ENCODE results near the gene ZNF664.

The ZNF664 gene

DNA sequence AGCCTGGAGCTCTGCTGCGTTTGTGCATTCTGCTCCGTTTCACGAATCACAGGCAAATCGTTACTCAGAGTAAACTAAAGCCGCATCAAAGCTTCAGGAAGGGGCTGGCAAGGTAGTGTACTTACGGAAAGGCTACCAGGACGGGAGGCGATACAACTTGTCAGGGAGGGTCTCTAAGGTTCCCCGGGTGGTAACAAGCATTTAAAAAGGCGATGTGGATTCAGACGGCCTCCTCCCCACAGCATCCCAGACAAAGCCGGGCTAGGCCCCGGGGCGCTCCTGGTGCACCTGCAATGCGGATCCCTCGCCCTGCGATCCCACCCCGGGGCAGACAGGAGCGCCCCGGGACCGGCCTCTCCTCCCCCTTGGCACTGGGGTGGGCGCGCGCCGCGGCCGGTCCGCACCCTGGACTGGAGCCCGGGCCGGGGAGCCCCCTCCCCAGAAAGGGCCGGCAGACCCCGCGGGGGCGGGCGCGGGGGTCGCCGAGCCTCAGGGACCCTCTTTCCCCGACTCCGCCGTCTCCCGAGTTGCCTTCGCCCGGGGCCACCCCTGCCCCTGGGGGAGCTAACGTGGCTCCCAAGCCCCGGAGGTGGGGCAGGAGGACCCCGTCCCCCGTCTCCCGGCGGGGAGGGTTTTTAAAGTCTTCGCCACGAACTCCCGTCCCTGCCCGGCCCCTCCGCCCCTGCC is 1.1 kb upstream of the ZNF664 start:
- no CpG with 5 or more reads among the region's 55 CpGs for WGBS (ENCODE audit: extremely low coverage, insufficient coverage, insufficient read length)

DNA sequence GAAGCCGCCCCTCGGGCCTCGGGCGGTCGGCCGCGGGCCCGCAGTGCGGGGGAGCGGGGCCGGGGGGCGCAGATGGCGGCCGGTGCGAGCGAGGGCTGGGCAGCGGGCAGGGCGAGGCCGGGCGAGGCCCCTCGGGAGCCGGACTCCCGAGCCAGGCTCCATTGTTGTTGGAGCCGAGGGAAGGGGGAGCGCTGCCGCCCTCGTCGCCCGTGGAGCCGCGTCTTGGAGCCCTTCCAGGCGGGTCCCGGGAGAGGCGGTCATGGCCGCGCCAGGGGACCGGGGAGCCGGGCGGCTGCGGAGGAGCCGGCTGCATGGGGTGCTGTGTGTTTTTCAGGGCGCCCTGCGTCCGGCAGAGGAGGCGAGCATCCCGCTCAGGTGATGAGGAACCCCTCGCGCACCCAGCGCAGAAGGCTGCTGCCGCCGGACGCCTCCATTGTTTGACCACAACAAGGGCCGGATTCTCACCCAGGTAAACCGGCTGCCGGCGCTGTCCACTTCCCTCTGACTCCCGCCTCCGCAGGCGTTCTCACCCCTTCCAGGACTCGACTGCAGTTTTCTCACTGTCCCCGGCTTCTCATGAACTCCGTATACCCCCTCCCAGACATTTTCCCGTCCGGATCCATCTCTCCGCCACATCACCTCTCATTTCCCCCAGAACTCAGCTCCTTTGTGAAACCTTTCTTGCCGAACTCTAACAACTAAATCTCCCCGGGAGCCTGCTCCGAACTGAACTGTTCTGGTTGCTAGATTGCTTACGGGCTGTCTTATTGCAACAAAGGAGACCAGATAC is 732 bp downstream of the ZNF664 start:
- H3K9ac ChIP-seq (ENCODE audit: low read length), result peak overlapping the region; percentile 87
- H3K9me3 ChIP-seq (ENCODE audit: insufficient read depth, low read depth, low read length), result no peaks in the 10 kb centered on the region
- H3K23ac ChIP-seq (ENCODE audit: low read length), result no peak overlapping the region
- peak overlapping the region; percentile 85 for H3K14ac ChIP-seq (ENCODE audit: low read length)
- no CpG with 5 or more reads among the region's 69 CpGs for WGBS (ENCODE audit: extremely low coverage, insufficient coverage, insufficient read length)
- no peak overlapping the region for H2AK5ac ChIP-seq (ENCODE audit: low read length)
- peak overlapping the region; percentile 82 for H4K91ac ChIP-seq (ENCODE audit: low read depth, low read length)
- peak overlapping the region; percentile 40 for H4K12ac ChIP-seq (ENCODE audit: low read depth, low read length)
- H3K27ac ChIP-seq (ENCODE audit: low read depth, low read length), result peak overlapping the region; percentile 77
- no peaks in the 10 kb centered on the region for H3K4me1 ChIP-seq (ENCODE audit: control insufficient read depth in 1 of 2, insufficient read depth in 2 of 2, low read length in 2 of 2)
- H2AFZ ChIP-seq (ENCODE audit: insufficient read depth, low read length, poor library complexity), result peak overlapping the region; percentile 96
- H3K79me2 ChIP-seq (ENCODE audit: control insufficient read depth, insufficient read depth, low read length, poor library complexity), result peaks cover 10% of the 10 kb centered on the region
- peak overlapping the region; percentile 89 for H2BK5ac ChIP-seq (ENCODE audit: low read depth, low read length, poor library complexity)
- H3K4ac ChIP-seq (ENCODE audit: low read depth, low read length), result peak overlapping the region; percentile 95
- peak overlapping the region; percentile 80 for H4K8ac ChIP-seq (ENCODE audit: low read depth, low read length)
- H3K4me3 ChIP-seq (ENCODE audit: low read depth, low read length), result peak overlapping the region; percentile 85
- H2BK120ac ChIP-seq (ENCODE audit: insufficient read depth, low read length, poor library complexity), result peak overlapping the region; percentile 73
- H3K79me1 ChIP-seq (ENCODE audit: low read length), result peaks cover 10% of the 10 kb centered on the region
- H3K18ac ChIP-seq (ENCODE audit: low read length), result peak overlapping the region; percentile 80
- H3K4me2 ChIP-seq (ENCODE audit: low read length), result peak overlapping the region; percentile 93
- peak; percentile 29 to 41 for DNase-seq
- no peak overlapping the region for H2BK12ac ChIP-seq (ENCODE audit: low read length)
- H3K27me3 ChIP-seq (ENCODE audit: insufficient read depth, low read length), result no peaks in the 10 kb centered on the region
- peaks cover 10% of the 10 kb centered on the region in 2 experiments for H3K36me3 ChIP-seq (ENCODE audit: control insufficient read depth in 1 of 2, insufficient read depth in 2 of 2, low read length in 2 of 2)

More for the DNA sequence above, 1.1 kb upstream of the ZNF664 start:
- Histone ChIP-seq H2BK5ac (ENCODE audit: low read depth, low read length, poor library complexity) (peak overlapping the region; percentile 95), H3K79me1 (ENCODE audit: low read length) (peaks cover 10% of the 10 kb centered on the region), H2BK12ac (ENCODE audit: low read length) (peak overlapping the region; percentile 52), H2AK5ac (ENCODE audit: low read length) (peak overlapping the region; percentile 80), H3K4me1 (ENCODE audit: control insufficient read depth in 1 of 2, insufficient read depth in 2 of 2, low read length in 2 of 2) (no peaks in the 10 kb centered on the region), H3K36me3 (ENCODE audit: control insufficient read depth in 1 of 2, insufficient read depth in 2 of 2, low read length in 2 of 2) (peaks cover 8 to 10% of the 10 kb centered on the region in 2 experiments), H3K79me2 (ENCODE audit: control insufficient read depth, insufficient read depth, low read length, poor library complexity) (peaks cover 10% of the 10 kb centered on the region), H4K12ac (ENCODE audit: low read depth, low read length) (peak overlapping the region; percentile 84), H3K27ac (ENCODE audit: low read depth, low read length) (peak overlapping the region; percentile 89), H3K27me3 (ENCODE audit: insufficient read depth, low read length) (no peaks in the 10 kb centered on the region), H3K23ac (ENCODE audit: low read length) (no peak overlapping the region), H3K18ac (ENCODE audit: low read length) (peak overlapping the region; percentile 94), H4K8ac (ENCODE audit: low read depth, low read length) (peak overlapping the region; percentile 74), H3K4me2 (ENCODE audit: low read length) (peak overlapping the region; percentile 80), H4K91ac (ENCODE audit: low read depth, low read length) (peak overlapping the region; percentile 96), H3K9me3 (ENCODE audit: insufficient read depth, low read depth, low read length) (no peaks in the 10 kb centered on the region), H3K9ac (ENCODE audit: low read length) (peak overlapping the region; percentile 82), H3K4ac (ENCODE audit: low read depth, low read length) (peak overlapping the region; percentile 90), H3K4me3 (ENCODE audit: low read depth, low read length) (peak overlapping the region; percentile 83), H2BK120ac (ENCODE audit: insufficient read depth, low read length, poor library complexity) (peak overlapping the region; percentile 94), H2AFZ (ENCODE audit: insufficient read depth, low read length, poor library complexity) (peak overlapping the region; percentile 74), H3K14ac (ENCODE audit: low read length) (peak overlapping the region; percentile 87)
- peak; percentile 47 to 64 for DNase-seq

DNA sequence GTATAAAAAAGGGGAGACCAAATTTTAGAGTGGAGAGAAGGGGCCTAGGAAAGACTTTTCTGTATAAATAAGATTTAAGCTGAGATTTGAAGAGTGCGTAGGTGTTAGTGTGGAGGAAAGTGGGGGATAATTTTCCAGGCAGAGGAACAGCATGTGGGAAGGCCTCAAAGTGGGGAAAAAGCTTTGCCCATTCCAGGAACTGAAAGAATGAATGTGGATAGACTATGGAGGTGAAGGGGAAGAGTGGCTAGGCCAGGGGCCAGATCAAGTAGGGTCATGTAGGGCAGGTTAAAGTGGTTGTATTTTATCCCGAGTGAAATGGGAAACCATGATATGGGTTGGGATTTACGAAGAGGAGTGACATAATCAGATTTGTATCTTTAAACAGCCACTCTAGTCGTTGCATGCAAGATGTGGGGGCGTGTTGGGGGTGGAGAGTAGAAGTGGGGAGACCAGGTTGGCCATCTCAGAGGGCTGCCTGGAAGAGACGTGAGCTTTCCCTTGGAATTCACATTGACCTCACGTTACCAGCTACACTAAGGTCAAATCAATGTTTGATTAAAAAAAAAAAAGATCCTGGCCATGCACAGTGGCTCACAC is 3.3 kb downstream of the ZNF664 start:
- no peaks in the 10 kb centered on the region for H3K9me3 ChIP-seq (ENCODE audit: insufficient read depth, low read depth, low read length)
- no peak overlapping the region for H3K4ac ChIP-seq (ENCODE audit: low read depth, low read length)
- peaks cover 10% of the 10 kb centered on the region for H3K79me2 ChIP-seq (ENCODE audit: control insufficient read depth, insufficient read depth, low read length, poor library complexity)
- no peak overlapping the region for H4K8ac ChIP-seq (ENCODE audit: low read depth, low read length)
- H3K18ac ChIP-seq (ENCODE audit: low read length), result no peak overlapping the region
- peaks cover 10% of the 10 kb centered on the region for H3K79me1 ChIP-seq (ENCODE audit: low read length)
- no peak overlapping the region for H2BK5ac ChIP-seq (ENCODE audit: low read depth, low read length, poor library complexity)
- no peak overlapping the region for H2AK5ac ChIP-seq (ENCODE audit: low read length)
- H2BK120ac ChIP-seq (ENCODE audit: insufficient read depth, low read length, poor library complexity), result no peak overlapping the region
- H3K27ac ChIP-seq (ENCODE audit: low read depth, low read length), result no peak overlapping the region
- no peak for DNase-seq
- no peak overlapping the region for H4K12ac ChIP-seq (ENCODE audit: low read depth, low read length)
- no peaks in the 10 kb centered on the region for H3K27me3 ChIP-seq (ENCODE audit: insufficient read depth, low read length)
- H2BK12ac ChIP-seq (ENCODE audit: low read length), result no peak overlapping the region
- WGBS (ENCODE audit: extremely low coverage, insufficient coverage, insufficient read length), result 100% methylated on average over 1 of the region's 7 CpGs
- H3K4me3 ChIP-seq (ENCODE audit: low read depth, low read length), result no peak overlapping the region
- H3K36me3 ChIP-seq (ENCODE audit: control insufficient read depth in 1 of 2, insufficient read depth in 2 of 2, low read length in 2 of 2), result peaks cover 12% of the 10 kb centered on the region in 2 experiments
- no peaks in the 10 kb centered on the region for H3K4me1 ChIP-seq (ENCODE audit: control insufficient read depth in 1 of 2, insufficient read depth in 2 of 2, low read length in 2 of 2)
- no peak overlapping the region for H4K91ac ChIP-seq (ENCODE audit: low read depth, low read length)
- H3K9ac ChIP-seq (ENCODE audit: low read length), result peak overlapping the region; percentile 52
- no peak overlapping the region for H3K14ac ChIP-seq (ENCODE audit: low read length)
- no peak overlapping the region for H3K23ac ChIP-seq (ENCODE audit: low read length)
- no peak overlapping the region for H2AFZ ChIP-seq (ENCODE audit: insufficient read depth, low read length, poor library complexity)
- no peak overlapping the region for H3K4me2 ChIP-seq (ENCODE audit: low read length)

DNA sequence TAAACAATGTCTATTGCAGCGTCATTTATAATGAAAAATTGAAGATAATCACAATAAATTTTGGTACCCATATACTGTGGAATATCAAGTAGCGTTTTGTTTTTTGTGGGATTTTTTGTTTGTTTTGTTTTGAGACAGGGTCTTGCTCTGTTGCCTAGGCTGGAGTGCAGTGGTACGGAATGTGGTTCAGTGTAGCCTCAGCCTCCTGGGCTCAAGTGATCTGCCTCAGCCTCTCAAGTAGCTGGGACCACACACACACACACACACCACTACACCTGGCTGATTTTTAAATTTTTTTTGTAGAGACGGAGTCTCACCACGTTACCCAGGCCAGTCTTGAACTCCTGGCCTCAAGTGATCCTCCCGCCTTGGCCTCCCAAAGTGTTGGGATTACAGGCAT is 6.6 kb downstream of the ZNF664 start:
- no peaks in the 10 kb centered on the region for H3K9me3 ChIP-seq (ENCODE audit: insufficient read depth, low read depth, low read length)
- no peak overlapping the region for H3K18ac ChIP-seq (ENCODE audit: low read length)
- H3K4me1 ChIP-seq (ENCODE audit: control insufficient read depth in 1 of 2, insufficient read depth in 2 of 2, low read length in 2 of 2), result no peaks in the 10 kb centered on the region
- H3K4ac ChIP-seq (ENCODE audit: low read depth, low read length), result no peak overlapping the region
- no peak overlapping the region for H2AK5ac ChIP-seq (ENCODE audit: low read length)
- H3K9ac ChIP-seq (ENCODE audit: low read length), result no peak overlapping the region
- no peaks in the 10 kb centered on the region for H3K79me2 ChIP-seq (ENCODE audit: control insufficient read depth, insufficient read depth, low read length, poor library complexity)
- WGBS (ENCODE audit: extremely low coverage, insufficient coverage, insufficient read length), result no CpG with 5 or more reads among the region's 6 CpGs
- H4K8ac ChIP-seq (ENCODE audit: low read depth, low read length), result no peak overlapping the region
- no peak overlapping the region for H3K14ac ChIP-seq (ENCODE audit: low read length)
- no peaks in the 10 kb centered on the region for H3K27me3 ChIP-seq (ENCODE audit: insufficient read depth, low read length)
- H3K4me2 ChIP-seq (ENCODE audit: low read length), result no peak overlapping the region
- no peaks in the 10 kb centered on the region for H3K79me1 ChIP-seq (ENCODE audit: low read length)
- no peak overlapping the region for H4K91ac ChIP-seq (ENCODE audit: low read depth, low read length)
- H4K12ac ChIP-seq (ENCODE audit: low read depth, low read length), result no peak overlapping the region
- no peak overlapping the region for H2BK12ac ChIP-seq (ENCODE audit: low read length)
- no peak for DNase-seq
- no peak overlapping the region for H2BK5ac ChIP-seq (ENCODE audit: low read depth, low read length, poor library complexity)
- no peak overlapping the region for H3K4me3 ChIP-seq (ENCODE audit: low read depth, low read length)
- H3K36me3 ChIP-seq (ENCODE audit: control insufficient read depth in 1 of 2, insufficient read depth in 2 of 2, low read length in 2 of 2), result peaks cover 16 to 23% of the 10 kb centered on the region in 2 experiments
- no peak overlapping the region for H2AFZ ChIP-seq (ENCODE audit: insufficient read depth, low read length, poor library complexity)
- H3K23ac ChIP-seq (ENCODE audit: low read length), result no peak overlapping the region
- no peak overlapping the region for H2BK120ac ChIP-seq (ENCODE audit: insufficient read depth, low read length, poor library complexity)
- H3K27ac ChIP-seq (ENCODE audit: low read depth, low read length), result no peak overlapping the region
